Fibroblast of gingiva (primary cell): Measurements from ENCODE around the gene CLEC16A.

Experiments
- DNase-seq: peaks from one replicate; pipeline ENCODE4 v3.0.0-alpha.2; 2011; ENCODE audit warnings: low read depth

The CLEC16A gene

DNA sequence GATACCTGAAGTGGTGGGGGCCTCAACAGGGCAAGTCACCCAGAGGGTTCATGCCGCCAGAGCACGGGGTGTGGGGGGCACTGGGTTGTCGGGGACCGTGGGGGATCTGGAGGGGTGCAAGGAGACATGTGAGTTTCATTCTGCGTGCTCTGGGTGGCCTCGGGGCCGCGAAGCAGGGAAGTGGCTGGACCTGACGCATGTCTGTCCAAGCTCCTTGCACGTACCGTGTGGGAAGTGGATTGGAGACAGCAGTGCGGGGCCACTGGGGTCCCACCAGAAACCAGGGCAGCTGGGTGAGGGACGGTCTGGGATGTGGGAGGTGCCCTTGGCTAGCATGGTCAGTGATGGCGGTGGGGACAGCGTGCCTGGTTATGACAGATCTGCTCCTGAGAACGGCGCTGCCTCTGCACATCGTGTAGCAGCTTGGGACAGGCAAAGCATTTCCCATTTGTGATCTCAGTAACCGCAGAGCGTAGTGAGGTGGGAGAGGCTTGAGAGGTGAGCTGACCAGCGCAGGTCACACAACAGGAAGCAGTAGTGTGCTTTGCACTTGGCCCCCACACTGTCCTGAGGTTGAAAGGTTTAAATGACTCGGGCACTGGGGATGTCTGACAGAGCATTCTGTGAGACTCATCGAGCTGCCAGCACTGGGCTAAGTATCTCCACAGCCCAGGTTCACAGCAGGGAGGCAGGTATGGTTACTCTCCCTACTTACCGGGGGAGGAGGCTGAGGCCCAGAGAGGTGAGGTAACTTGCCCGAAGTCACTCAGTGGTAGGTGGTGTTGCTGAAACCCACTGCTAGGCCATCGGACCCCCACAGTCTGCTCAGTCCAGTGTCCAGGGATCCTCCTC is 197.3 kb downstream of the CLEC16A start:
- DNase-seq = no peak

GRCh38 chr16:11142261-11142630 is 197.9 kb downstream of the CLEC16A start:
- DNase-seq = no peak

GRCh38 chr16:11142951-11143350 is 198.6 kb downstream of the CLEC16A start:
- DNase-seq = no peak

DNA sequence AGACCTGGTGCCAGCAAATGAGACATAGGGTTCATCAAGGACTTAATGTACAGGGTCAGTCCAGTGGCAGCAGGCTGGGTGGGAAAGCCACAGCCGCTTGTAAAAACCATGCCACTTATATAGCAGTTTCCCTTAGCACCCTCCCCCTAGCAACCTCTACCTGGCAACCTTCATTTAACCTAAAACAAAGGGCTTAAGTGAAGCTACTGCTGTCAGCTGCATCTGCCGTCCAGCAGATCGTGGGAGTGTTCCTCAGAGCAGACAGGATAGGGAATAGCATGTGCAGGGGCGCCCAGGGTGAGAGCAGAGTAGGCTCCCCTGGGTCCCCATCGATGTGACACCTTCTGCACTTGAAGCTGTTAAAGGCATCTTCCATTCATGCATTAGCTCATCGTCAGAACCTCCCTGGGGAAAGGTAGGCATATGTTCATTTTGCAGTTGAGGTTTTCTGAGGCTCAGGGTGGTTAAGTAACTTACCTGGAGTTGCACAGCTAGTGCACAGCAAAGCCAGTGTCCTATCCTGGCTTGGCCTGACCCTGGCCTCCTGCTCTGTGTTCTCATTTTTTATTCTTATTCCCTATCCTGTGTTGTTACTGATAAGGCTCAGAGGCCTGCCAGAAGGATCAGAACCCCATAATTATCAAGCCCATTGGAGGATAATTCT is 199.1 kb downstream of the CLEC16A start:
- DNase-seq = no peak

GRCh38 chr16:11144122-11144521 is 199.8 kb downstream of the CLEC16A start:
- no peak for DNase-seq

DNA sequence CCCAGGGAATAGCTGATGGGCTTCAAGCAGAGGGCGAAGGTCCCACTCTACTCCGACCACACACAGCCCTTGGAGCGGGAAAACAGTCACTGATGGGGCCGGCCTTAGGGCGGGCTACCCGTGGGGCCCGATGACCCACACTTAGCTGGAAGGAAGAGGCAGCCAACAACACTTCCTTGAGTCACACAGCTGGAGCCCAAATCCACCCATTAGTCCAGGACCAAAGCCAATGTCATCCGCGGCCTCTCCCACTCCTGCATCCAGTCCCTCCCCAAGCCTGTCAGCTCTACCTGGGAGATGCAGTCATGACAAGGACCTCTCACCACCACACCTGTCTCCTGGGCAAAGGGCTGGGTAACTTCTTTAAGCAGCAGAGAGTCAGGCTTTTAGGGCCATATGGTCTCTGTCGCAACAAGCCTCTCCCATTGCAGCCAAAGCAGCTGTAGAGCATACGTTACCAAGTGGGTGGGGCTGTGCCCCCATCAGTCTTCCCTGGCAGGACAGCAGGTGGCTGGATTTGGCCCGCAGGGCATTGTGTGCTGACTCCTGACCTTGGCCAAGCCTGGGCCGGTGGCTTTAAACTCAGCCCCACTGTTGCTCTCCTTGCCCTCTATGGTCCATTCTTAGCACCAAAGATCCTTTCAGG is 200.9 kb downstream of the CLEC16A start:
- no peak for DNase-seq

GRCh38 chr16:11145819-11146211 is 201.5 kb downstream of the CLEC16A start:
- no peak for DNase-seq

GRCh38 chr16:11147033-11147753 is 202.8 kb downstream of the CLEC16A start:
- no peak for DNase-seq

GRCh38 chr16:11147754-11148444 is 203.5 kb downstream of the CLEC16A start:
- DNase-seq = no peak

GRCh38 chr16:11149011-11149616 is 204.8 kb downstream of the CLEC16A start:
- DNase-seq = no peak

DNA sequence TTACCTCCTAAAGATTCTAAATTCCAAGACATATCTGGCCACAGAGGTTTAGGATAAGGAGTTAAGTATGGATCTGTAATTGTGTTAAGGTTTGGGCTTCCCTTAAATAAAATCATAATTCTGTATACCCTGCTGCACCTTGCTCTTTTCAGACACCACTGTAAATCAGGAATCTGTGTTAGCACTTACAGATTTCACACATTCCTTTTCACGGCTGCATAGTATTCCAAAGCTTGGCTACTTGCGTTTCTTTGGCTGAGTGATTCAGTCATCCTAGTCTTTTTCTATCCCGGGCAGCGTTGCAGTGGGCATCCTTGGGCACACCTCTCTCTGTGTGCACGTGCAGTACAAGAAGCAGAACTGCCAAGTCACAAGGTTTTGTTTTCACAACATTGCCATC is 205.8 kb downstream of the CLEC16A start:
- DNase-seq = no peak

- no peak for DNase-seq
These were observed 207.0 kb downstream of the CLEC16A start for GRCh38 chr16:11151156-11151884.

DNA sequence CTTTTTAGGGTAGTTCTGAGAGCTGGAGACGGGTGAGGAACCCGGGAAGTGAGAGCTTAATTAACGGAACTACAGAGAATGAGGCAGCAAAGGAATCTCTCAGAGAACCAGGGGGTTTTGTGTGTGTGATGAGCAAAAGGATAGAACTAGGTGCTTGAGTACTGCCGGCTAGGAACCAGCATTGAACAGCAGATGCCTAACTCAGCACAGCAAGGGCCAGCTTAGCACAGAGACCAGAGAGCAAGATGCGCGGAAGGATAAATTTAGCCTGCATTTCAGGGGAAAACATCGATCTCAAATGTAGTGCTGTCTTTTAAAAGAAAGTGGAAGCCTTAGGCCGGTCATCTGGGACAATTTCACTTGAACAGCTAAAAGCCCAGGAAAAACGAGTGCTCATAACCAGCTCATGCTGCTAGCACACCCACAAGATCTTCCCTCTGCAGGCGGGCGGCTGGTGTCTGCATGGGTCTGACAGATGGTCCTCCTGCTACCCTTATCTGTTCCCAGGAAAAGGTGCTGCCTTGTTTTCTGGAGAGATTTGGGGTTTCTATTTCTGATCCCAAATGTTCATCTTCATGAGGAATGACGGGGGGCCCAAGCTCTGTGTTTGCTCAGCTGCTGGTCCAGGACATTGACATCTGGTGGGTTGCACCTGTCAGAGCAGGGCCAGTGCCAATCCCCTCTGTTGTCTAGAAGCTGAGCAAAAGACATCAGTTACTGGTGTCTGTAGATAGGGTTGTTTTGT is 207.7 kb downstream of the CLEC16A start:
- DNase-seq = no peak

- no peak for DNase-seq
These were observed 208.4 kb downstream of the CLEC16A start for GRCh38 chr16:11152677-11153331.

DNA sequence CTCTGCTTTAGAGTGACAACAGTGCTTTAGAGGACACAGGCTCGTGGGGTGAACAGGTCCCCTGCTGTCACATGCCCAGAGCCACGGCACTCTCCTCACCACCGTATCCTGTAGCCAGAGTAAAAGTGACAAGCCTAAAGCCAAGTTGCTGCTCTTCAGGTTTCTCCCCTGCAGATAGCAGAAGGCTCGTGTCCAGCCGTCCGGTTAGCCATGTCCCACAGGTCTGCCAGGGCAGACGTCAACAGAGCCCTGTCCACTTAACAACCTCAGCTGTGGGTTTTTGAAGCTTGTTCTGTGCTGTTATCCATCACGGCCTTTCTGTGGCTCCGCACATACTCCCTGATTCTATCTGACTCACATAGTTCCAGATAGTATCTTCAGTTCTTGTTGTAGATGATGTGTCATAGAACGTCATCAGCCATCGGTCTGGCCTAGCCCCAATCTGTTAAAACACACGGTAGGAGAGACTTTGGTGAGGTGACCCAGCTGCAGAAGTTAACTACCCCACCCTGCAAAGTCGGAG is 211.0 kb downstream of the CLEC16A start:
- no peak for DNase-seq

DNA sequence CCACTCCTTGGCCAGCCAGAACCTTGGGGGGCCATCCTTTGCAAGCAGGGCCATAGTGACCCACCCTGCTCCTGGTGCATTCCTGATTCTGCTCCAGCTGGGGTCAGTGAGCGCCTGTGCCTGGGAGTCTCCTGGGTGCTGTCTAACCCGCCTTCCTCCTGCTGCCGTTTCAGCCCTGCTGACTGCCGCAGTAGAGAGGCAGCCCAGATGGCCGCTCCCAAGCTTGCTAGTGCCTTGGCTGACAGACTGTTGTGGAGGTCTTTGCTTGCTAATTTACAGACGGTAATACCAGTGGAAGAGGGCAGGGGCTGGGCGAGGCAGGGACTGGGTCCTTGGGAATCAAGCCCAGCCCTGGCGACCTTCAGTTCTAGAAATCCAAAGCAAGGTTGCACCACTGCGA is 212.0 kb downstream of the CLEC16A start:
- no peak for DNase-seq

GRCh38 chr16:11157143-11157542 is 212.8 kb downstream of the CLEC16A start:
- no peak for DNase-seq

GRCh38 chr16:11158018-11158417 is 213.7 kb downstream of the CLEC16A start:
- no peak for DNase-seq

DNA sequence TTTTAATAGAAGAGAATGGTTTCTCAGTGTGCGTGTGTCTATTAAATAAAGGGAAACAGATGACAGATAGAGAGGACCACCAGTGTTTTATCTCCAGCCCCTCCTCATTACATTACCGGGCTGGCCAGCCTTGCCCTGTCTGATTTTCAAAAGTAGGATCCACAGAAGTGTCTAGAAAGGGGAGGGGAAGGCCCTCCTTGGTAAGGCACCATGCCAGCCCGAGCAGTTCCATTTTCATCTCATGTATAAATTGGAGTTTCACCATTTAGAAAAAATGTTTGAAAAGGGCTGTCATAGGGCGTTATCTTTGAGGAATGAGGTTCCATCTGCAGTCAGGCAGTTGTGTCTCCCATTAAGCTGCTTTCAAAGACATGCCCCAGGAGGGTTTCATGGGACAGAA is 214.9 kb downstream of the CLEC16A start:
- DNase-seq = no peak
